Large intestine (tissue), 3 donors: ENCODE data around the gene TMEM132D. TPM values are rescaled to one million over a fixed set of nuclear protein-coding genes. Genes with fewer than 3 reads are reported as not detected.

Source experiments
- DNase-seq, 2 donors: peaks; one replicate each; pipeline versions ENCODE4 v3.0.0 to v3.0.0-alpha.2; 2013
- H3K27ac ChIP-seq: one replicate; pipeline ENCODE4 v1.5.1; 2013; ENCODE audit warnings: low read length
- H3K27me3 ChIP-seq: 2 replicates; pipeline ENCODE4 v1.6.1; 2013; ENCODE audit warnings: low read length; ENCODE audit not compliant: control insufficient read depth, insufficient read depth
- H3K36me3 ChIP-seq: 2 replicates; pipeline ENCODE4 v1.6.1; 2013; ENCODE audit warnings: low read length; ENCODE audit not compliant: control insufficient read depth, insufficient read depth
- H3K4me1 ChIP-seq: one replicate; pipeline ENCODE4 v1.6.1; 2013; ENCODE audit warnings: low read length; ENCODE audit not compliant: control insufficient read depth, insufficient read depth
- H3K4me3 ChIP-seq: one replicate; pipeline ENCODE4 v1.5.1; 2013; ENCODE audit warnings: low read length
- H3K9me3 ChIP-seq: one replicate; pipeline ENCODE4 v1.6.1; 2013; ENCODE audit warnings: mild to moderate bottlenecking, low read depth, low read length, moderate library complexity; ENCODE audit not compliant: control insufficient read depth
- WGBS: methylation state at CpG from one replicate; pipeline ENCODE4 v1.1.5; 2013; ENCODE audit warnings: low lambda C conversion rate; ENCODE audit not compliant: insufficient coverage; 5-methylcytosine and 5-hydroxymethylcytosine counted together
- polyA plus RNA-seq: library from polyadenylated mRNA; unstranded; fragments of 120-200 nt; gene quantifications from one replicate; pipeline ENCODE4 v1.2.1, GENCODE V29; 2013

The TMEM132D gene
- polyA plus RNA-seq, 1 donor = 0.55 TPM

GRCh38 chr12:129571901-129572494 lies 331.8 kb downstream of the TMEM132D start:
- Histone ChIP-seq H3K36me3 (no peaks in the 10 kb centered on the region), H3K9me3 (no peaks in the 10 kb centered on the region), H3K27me3 (no peaks in the 10 kb centered on the region), H3K4me3 (no peak overlapping the region), H3K4me1 (no peaks in the 10 kb centered on the region), H3K27ac (no peak overlapping the region)
- 83% methylated on average over 1 of the region's 17 CpGs for WGBS
- DNase-seq = no peak

- no peak for DNase-seq
- no peaks in the 10 kb centered on the region for H3K27me3 ChIP-seq
- WGBS = 30% methylated on average over 2 of the region's 12 CpGs
- H3K27ac ChIP-seq = no peak overlapping the region
- no peak overlapping the region for H3K4me3 ChIP-seq
- no peaks in the 10 kb centered on the region for H3K9me3 ChIP-seq
- H3K4me1 ChIP-seq = no peaks in the 10 kb centered on the region
- no peaks in the 10 kb centered on the region for H3K36me3 ChIP-seq
Measured at GRCh38 chr12:129570796-129571400, 332.9 kb downstream of the TMEM132D start.

- H3K27ac ChIP-seq = no peak overlapping the region
- no peaks in the 10 kb centered on the region for H3K4me1 ChIP-seq
- no CpG with 5 or more reads among the region's 5 CpGs for WGBS
- no peaks in the 10 kb centered on the region for H3K9me3 ChIP-seq
- no peaks in the 10 kb centered on the region for H3K36me3 ChIP-seq
- no peak overlapping the region for H3K4me3 ChIP-seq
- no peak for DNase-seq
- H3K27me3 ChIP-seq = no peaks in the 10 kb centered on the region
Measured at GRCh38 chr12:129566800-129567199, 337.0 kb downstream of the TMEM132D start.

GRCh38 chr12:129564768-129565167 lies 339.1 kb downstream of the TMEM132D start:
- no peak overlapping the region for H3K27ac ChIP-seq
- no peaks in the 10 kb centered on the region for H3K4me1 ChIP-seq
- no peak for DNase-seq
- no peaks in the 10 kb centered on the region for H3K9me3 ChIP-seq
- no CpG with 5 or more reads among the region's 2 CpGs for WGBS
- H3K36me3 ChIP-seq = no peaks in the 10 kb centered on the region
- no peaks in the 10 kb centered on the region for H3K27me3 ChIP-seq
- H3K4me3 ChIP-seq = no peak overlapping the region

GRCh38 chr12:129563266-129563665 lies 340.6 kb downstream of the TMEM132D start:
- WGBS = no CpG with 5 or more reads among the region's 2 CpGs
- Histone ChIP-seq H3K4me3 (no peak overlapping the region), H3K27me3 (no peaks in the 10 kb centered on the region), H3K9me3 (no peaks in the 10 kb centered on the region), H3K4me1 (no peaks in the 10 kb centered on the region), H3K36me3 (no peaks in the 10 kb centered on the region), H3K27ac (no peak overlapping the region)
- DNase-seq = no peak

- Histone ChIP-seq H3K9me3 (no peaks in the 10 kb centered on the region), H3K4me3 (no peak overlapping the region), H3K4me1 (no peaks in the 10 kb centered on the region), H3K27ac (no peak overlapping the region), H3K27me3 (no peaks in the 10 kb centered on the region), H3K36me3 (no peaks in the 10 kb centered on the region)
- no CpG with 5 or more reads among the region's 2 CpGs for WGBS
- DNase-seq = no peak
Measured at GRCh38 chr12:129561304-129561703, 342.5 kb downstream of the TMEM132D start.

- H3K4me1 ChIP-seq = no peaks in the 10 kb centered on the region
Measured at GRCh38 chr12:129559776-129560175, 344.0 kb downstream of the TMEM132D start.

GRCh38 chr12:129558036-129558435 lies 345.8 kb downstream of the TMEM132D start:
- Histone ChIP-seq H3K4me3 (no peak overlapping the region), H3K27me3 (no peaks in the 10 kb centered on the region), H3K27ac (no peak overlapping the region), H3K36me3 (no peaks in the 10 kb centered on the region), H3K4me1 (no peaks in the 10 kb centered on the region), H3K9me3 (no peaks in the 10 kb centered on the region)
- DNase-seq = no peak
- WGBS = no CpG with 5 or more reads among the region's 2 CpGs

More at GRCh38 chr12:129559776-129560175, 344.0 kb downstream of the TMEM132D start:
- H3K27me3 ChIP-seq = no peaks in the 10 kb centered on the region
- H3K36me3 ChIP-seq = no peaks in the 10 kb centered on the region
- no peaks in the 10 kb centered on the region for H3K9me3 ChIP-seq
- H3K27ac ChIP-seq = no peak overlapping the region
- 100% methylated on average over 1 of the region's 4 CpGs for WGBS
- no peak for DNase-seq
- H3K4me3 ChIP-seq = no peak overlapping the region

GRCh38 chr12:129556082-129556481 lies 347.7 kb downstream of the TMEM132D start:
- no peaks in the 10 kb centered on the region for H3K27me3 ChIP-seq
- H3K4me1 ChIP-seq = no peaks in the 10 kb centered on the region
- WGBS = no CpG with 5 or more reads among the region's 9 CpGs
- H3K27ac ChIP-seq = no peak overlapping the region
- DNase-seq = no peak
- no peaks in the 10 kb centered on the region for H3K9me3 ChIP-seq
- no peaks in the 10 kb centered on the region for H3K36me3 ChIP-seq
- H3K4me3 ChIP-seq = no peak overlapping the region

GRCh38 chr12:129552996-129553750 lies 350.7 kb downstream of the TMEM132D start:
- 100% methylated on average over 1 of the region's 19 CpGs for WGBS
- no peak overlapping the region for H3K27ac ChIP-seq

More at GRCh38 chr12:129552996-129553750, 350.7 kb downstream of the TMEM132D start:
- Histone ChIP-seq H3K9me3 (no peaks in the 10 kb centered on the region), H3K4me1 (no peaks in the 10 kb centered on the region), H3K4me3 (no peak overlapping the region), H3K36me3 (no peaks in the 10 kb centered on the region), H3K27me3 (no peaks in the 10 kb centered on the region)
- no peak for DNase-seq
